GM21529 (cell line): ENCODE measurements around the gene TSGA10IP.
A peak's percentile ranks its signal among the peaks of the same experiment; 100 is the strongest.

Source experiments
- ATAC-seq: cut with Tn5 transposase; IDR thresholded peaks from one replicate; pipeline ENCODE4 v1.9.1; 2021; ENCODE audit not compliant: unreplicated experiment

TSGA10IP gene

DNA sequence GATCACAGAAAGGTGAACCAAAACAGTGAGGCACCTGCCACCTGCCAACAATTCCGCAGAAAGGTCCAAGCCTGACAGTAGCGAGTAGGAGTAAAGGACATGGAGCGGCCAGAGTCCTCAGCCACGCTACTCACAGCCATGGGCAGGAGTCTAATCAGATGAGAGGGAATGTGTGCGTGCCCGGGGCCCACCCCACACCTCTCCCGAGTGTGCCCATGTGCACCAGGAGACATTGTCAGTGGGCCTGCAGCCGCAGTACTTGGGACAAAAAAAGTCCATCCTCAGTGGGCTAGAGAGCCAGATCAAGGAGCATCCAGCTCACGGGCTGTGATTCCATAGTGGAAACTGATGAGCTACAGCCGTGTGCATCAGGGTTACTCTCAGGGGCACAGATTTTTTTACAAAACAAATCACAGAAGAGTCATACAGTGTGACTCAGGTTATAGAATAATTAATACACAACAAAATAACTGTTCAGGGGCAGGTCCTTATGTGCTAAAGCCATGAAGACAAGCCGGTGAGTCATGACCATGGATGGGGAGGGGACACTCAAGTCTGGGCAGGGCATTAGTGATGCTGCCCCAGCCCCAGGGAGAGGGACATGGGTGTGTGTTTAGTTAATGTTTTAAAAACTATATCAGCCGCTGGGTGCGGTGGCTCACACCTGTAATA, 28.3 kb downstream of the TSGA10IP start:
- no peak for ATAC-seq

DNA sequence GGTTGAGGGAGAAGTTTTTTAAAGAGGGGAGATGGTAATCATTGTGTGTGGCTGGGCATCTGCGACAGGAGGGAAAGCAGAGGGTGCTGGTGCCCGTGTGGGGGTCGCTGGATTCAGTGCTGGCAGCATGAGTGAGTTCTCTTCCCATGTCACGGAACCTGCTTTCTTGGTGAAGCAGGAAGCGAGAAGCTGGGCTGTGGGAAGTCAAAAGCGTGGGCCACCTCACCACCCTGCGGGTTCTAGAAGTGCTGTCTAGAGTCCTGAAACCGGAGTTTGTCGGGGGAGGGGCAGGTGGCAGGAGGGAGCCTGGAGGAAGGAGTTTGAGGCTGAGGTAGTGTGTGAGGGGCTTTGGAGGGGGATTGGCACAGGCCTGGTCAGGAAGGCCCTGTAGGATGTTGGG, 30.5 kb downstream of the TSGA10IP start:
- ATAC-seq: no peak

DNA sequence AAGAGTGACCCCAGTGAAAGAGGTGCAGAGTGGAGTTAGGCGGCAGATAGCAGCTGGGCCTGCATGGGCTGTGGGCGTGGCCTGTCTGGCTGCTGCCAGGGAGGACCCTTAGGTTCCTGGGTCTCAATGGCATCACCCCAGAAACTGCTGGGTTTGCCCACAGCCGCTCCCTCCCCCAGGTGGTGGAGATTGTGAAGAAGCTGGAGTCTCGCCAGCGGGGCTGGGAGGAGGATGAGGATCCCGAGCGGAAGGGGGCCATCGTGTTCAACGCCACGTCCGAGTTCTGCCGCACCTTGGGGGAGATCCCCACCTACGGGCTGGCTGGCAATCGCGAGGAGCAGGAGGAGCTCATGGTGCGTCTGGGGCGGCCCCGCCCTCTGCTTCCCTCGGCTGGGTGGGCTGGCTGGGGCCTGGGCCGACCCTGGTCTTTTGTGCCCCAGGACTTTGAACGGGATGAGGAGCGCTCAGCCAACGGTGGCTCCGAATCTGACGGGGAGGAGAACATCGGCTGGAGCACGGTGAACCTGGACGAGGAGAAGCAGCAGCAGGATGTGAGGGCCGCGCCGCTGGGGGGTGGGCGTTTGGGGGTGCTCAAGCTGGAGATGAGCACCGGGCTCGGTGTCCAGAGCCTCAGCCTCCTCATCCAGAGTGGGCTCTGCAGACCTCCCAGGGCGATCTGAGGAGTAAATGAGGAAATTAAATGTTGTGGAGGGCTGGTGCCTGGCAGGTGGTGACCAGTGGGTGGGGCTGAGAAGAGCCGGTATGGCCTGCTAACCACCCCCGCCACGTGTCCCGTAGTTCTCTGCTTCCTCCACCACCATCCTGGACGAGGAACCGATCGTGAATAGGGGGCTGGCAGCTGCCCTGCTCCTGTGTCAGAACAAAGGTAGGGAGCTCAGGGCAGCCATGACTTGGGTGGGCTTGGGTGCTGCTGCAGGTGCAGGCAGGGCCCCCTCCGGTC, 31.2 kb downstream of the TSGA10IP start:
- ATAC-seq: no peak

DNA sequence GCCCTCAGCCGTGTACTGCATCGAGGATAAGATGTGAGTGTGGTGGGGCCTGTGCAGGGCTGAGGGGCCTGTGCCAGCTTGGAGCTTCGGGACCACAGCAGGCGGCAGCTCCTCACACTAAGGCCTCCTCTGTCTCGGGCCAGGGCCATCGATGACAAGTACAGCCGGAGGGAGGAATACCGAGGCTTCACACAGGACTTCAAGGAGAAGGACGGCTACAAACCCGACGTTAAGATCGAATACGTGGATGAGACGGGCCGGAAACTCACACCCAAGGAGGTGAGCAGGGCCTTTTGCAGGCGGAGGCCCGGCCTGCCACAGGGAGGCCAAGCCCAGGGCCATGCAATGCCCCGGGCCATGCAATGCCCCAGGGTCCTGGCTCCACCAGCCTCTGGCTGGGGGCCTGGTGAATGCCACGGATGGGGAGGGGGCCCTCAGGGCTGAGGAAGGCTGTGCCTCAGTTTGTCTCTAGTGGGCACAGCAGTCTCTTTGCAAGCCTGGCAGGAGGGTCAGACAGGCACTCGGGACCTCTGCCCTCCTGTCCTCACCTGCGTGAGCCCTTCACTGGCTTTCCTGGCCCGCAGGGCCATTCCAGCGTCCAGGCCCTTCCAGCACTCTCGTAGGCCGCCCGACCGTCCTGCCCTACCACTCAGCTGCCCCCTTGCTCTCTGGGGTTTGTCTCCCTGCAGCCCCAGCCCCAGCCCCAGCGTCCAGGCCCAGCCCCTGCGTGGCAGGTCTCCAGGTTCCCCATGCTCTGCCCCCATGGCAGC, 32.5 kb downstream of the TSGA10IP start:
- no peak for ATAC-seq

DNA sequence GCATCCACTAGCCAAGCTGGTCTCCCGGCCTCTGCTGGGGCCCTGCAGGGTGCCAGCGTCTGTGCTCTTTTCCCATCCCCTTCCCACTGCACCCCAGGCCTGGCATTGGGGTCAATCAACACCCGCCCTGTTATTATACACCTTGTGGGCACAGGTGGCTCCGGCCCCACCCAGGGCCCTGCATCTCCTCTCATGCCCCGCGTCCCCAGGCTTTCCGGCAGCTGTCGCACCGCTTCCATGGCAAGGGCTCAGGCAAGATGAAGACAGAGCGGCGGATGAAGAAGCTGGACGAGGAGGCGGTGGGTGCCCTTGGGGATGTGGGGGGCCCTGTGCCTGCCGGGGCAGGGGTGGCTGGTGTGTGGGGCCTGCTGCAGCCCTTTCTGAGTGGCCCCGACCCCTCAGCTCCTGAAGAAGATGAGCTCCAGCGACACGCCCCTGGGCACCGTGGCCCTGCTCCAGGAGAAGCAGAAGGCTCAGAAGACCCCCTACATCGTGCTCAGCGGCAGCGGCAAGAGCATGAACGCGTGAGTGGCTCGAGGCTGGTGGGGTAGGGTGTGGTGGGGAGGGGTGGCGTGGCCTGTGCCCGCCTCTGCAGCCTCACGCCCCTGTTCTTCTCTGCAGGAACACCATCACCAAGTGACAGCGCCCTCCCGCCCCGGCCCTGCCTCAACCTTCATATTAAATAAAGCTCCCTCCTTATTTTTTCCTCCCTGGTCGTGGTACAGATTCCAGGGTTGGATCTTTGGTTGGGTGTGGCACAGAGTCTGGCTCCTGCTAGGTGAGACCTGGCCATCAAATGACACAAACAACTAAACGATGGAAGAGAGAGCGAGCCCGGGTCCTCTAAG, 33.3 kb downstream of the TSGA10IP start:
- ATAC-seq: no peak

DNA sequence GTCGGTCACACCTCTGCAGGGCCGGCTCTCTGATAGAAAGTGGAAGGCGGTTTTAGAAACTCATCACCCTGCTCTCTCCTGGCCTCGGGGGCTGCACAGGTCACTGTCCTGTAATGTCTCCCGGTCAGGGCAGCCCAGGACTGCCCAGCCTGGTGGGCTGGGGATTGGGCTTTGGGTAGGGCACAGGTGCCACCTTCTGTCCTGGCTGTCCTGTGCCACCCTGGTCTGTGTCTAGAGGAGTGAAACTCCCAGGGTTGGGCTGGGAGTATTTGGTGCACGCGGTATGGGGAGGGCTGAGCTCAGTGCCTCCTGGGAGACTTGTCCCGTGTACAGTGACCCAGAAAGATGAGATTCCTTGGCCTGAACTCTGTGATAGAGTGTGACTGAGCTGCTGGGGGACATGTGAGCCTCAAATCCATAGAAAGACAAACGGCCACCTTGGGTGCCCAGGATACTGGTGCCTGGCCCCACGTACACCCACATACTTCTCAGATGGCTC, 34.0 kb downstream of the TSGA10IP start:
- ATAC-seq: no peak

DNA sequence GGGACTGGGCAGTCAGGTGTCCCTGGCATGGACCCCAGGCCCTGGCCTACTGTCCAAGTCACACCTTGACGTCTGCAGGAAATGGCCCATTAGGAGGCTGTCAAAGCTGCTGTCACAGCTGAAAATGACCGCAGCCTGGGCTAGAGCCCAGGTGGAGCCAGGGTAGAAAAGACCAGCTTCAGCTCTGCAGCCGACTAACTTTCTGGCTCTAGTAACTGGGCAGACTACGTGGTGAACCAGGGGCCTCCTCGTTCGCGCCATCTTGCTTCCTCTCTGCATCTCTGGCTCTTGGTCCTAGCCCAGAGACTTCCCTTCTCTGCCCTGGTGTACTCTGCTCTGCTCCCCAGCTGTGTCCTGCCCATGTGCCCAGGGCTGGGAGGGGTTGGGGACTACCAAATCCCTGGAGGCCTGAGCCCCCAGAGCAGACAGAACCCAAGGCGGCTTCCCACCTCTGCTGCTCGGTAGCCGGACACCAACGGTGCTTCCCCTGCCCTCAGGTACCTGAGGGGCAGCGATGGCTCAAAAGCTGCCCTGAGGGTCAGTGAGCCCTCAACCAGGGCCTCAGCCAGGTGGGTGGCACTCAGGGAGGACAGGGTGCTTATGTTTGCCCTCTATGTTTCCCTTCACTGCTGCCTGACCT, 35.9 kb downstream of the TSGA10IP start:
- no peak for ATAC-seq

DNA sequence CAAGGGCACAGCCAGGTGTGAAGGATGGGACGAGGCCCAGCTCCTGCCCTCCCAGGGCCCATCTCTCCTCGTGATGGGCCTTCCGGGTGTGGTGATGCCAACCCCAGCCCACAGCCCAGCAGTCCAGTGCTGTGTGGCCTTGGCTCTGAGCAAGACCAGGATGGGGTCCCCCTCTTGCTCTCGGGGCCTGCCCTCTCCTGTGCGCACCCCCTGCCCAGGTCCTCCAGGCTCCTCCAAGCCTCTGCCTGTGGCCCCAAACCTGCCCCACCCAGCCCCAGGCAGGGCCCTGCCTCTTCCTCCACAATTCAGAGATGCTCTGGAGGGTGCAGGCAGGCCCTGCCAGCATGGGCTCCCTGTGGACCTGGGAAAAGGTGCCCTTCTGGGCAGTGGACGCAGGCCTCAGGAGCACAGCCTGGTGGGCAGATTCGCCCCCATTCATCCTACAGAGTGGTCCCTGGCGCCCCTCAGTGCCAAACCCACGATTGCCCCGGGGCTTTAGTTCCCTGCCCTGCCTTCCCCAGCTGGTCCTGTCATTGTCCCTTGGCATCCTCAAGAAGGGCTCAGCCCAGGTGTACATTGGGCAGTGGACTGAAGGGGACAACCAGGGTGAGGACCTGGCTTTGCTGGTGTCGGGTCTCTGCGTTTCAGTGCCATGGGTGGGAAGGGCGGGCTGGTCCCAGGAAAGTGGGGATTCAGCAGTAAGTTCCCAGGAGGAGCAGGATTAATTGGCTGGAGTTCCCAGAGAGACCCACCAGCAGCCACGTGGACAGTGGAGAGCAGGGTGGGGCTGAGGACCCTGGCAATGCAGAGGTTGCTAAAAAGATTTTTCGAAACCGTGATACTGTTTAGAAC, 36.9 kb downstream of the TSGA10IP start:
- no peak for ATAC-seq

DNA sequence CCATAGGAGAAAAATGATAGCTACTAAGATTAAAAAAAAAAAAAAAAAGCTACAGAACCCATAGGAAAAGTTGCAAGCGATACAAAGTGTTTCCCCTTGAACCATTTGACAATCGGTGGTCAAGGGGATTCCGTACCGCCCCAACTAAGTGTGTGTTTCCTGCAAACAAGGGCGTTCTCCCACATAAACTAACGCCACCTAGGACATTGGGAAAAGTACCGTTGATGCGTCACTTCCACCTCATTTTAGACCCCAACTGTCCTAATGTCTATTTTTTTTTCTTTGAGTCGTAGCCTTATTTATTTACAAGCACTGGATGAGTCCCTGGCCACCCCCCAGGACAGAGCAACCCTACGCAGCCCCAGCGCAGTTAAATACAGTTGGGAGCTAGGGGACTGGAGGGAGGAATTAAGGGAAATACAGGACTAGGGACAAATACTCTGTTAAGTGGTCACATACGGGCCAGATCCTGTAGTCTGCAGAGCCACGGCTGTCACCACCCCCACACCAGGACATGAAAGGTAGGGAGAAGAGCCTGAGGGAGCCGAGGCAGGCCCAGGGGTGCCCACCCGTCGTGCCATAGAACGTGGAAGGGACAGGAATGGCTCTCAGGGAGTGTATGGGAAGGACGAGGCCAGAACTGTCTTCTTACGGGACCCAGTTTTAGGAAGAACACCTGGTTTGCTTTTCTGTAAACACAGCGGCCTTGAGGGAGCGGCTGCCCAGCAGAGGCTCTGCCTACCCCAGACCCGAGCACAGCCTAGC, 37.7 kb downstream of the TSGA10IP start:
- ATAC-seq: no peak

DNA sequence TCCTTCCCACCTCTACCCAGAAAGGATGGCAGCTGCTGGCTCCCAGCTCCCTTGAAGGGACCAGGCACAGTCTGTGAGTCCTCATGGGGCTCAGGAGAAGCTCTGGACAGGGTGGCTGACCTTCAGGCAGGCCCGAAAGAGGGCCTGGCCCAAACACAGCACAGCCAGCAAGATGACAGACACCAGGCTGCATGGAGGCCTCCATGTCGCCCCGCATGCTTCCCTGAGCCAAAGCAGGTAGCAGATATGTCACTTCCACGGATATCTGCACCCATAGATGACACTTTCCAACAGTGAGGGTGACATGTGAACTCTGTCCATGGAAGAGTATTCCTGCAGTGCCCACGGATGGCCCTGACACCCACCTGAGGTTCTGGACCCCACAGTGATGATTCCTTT, 38.3 kb downstream of the TSGA10IP start:
- no peak for ATAC-seq

DNA sequence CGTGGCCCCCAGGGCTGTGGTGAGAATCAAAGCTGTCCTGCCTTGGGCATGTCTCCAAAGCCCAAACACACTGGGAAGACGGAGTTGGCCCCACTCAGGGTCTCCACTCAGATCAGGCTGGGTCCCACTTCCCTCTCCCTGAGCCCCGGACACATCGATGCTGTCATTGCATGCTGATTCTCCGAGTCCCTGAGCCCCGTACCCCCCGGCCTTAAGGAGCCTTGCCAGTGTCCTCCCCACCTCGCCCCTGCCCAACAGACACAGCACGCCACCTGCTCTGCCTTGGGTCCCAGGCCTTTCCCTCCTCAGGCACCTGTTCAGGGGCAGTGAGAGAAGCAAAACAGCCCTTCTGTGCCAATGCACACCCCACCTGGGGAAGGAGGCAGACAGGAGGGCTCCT, 42.1 kb downstream of the TSGA10IP start:
- no peak for ATAC-seq

DNA sequence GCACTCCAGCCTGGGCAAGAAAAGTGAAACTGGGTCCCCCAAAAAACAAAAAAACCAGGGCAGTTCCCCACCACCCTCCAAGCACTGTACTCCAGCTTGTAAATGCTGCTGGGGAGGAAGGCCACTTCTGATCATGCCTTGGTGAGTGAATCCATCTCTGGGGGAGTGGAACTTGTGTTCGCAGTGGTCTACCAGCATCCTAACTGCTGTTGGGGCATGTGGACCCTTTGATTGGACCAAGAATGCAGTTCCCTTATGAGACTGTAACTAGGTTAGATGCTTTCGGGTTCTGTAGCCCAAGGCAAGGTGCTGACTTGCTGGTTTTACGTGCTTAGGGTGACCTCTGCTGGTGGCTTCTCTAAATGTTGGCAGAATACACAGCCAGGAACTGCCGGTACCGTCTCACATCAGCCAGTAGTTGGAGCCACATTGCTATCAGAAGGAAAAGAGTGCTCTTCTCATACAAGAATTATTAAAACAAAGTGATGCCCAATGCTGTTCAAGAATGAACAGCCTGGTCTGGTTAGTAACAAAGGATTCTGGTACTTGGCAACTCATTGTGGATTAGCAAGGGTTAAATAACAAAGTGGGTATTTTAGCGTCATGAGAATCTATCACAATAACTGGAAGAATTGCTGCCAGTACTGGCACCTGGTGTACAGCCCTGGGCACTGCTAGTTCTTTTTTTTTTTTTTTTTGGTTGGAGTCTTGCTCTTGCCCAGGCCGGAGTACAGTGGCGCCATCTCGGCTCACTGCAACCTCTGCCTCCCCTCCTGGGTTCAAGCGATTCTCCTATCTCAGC, 43.7 kb downstream of the TSGA10IP start:
- ATAC-seq: peak; percentile 91

DNA sequence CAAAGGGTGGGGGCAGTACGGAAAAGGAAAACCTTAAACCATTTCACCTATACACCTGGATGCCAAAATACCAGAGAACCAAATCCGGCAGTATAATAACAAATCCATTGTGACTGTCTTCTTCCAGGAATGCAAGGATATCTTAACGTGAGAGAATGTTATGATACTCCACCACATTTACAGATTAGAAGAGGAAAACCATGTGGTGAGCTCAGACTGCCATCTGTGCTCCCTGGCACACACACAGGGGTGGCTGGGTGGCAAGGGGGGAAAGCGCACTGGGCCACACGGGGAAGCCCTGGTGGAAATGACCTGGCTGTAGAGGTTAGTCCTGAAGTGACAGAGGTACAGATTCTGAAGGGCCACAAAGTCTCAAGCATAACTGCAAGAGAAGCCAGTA, 46.8 kb downstream of the TSGA10IP start:
- no peak for ATAC-seq

DNA sequence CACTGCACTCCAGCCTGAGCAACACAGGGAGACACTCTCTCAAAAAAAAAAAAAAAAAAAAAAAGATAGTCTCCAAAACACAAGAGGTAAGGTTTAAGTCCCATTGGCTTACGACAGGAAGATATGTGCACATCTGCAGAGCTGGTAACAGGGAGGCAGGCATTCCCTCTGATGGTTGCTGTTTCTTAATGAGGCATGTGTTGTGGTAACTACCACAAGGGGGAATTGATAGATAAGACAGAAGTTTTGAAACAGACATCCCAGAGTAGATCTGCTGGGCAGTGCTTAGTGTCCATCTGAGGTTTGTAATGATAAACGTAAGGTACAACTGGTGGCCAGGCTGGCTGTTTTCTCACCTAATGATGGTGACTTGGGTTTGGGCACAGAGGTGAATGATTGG, 52.0 kb downstream of the TSGA10IP start:
- ATAC-seq: no peak

DNA sequence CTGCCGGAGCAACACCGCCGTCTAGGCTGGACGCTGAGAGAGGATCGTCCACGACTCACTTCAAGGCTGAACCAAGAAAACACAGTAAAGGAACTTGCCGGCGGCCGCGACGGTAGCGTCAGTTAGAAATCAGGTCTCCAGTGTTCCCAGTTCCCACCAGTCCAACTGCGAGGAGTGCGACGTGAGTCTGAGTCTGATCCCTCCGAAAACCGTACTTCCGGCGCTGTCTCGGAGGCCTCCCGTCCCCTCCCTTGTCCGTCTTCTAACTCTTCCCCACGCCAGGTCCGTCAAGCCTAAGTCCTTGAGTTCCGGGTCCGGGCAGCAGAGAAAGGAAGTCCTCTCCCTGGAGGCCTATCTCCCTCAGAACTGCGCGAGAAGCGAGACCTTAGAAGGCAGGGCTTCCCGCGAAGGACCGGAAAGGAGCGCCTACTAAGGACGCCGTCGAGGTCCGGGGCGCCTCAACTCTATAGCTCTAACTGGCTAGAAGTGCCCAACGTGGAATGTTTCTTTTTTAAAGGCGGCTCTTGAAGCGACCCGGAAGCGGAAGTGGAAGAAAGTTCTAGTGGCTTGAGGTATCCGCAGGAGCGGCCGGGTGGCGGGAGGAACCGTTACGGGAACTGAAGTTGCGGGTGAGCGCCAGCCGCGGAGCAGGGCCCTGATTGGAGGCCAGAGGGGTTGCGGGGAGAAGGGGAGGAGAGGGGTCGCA, 56.8 kb downstream of the TSGA10IP start, which contains the start of the genes BANF1 and EIF1AD:
Gene BANF1, plus strand, starts transcription at position 562 of the 706 bp plus-strand sequence. CDS start 748 bp downstream, outside the sequence.
Gene EIF1AD, minus strand, starts transcription at position 216 of the 706 bp plus-strand sequence. CDS start 1,768 bp downstream, outside the sequence.
- ATAC-seq: peak; percentile 66

DNA sequence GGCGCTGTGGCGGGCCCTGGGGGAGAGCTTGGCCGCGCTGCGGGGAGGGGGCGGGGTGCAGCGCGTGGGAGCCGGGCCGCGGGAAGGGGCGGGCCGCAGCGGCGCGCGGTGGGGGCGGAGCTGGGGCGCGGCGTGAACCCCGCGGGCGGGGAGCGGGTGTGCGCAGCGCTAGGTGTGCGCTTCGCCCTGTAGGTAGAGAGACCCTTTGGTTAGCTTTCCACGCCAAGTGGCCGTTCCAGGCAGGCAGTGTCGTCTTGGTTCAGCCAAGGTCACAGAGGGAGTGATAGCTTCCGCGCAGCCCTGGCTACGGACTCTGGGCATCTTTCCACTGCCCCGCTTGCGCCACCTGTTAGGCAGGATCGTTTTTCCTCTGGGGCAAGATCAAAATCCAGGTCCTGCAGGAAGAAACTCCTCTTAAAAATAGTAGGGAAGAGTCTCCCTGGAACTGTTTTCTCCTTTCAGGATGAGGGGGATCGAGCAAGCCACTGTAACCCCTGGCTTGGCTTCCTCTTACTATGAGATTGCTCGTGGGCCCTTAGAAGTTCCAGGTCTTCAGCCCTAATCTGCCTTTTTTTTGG, 57.5 kb downstream of the TSGA10IP start:
- peak; percentile 48 for ATAC-seq
